ENCODE results near the gene AOPEP. TPM values are rescaled to one million over a fixed set of nuclear protein-coding genes. Genes with fewer than 3 reads are reported as not detected.
"Not testable (repeated sequence)": the region's sequence is repeated elsewhere in the genome, so short reads cannot be mapped to it uniquely, and the experiment has no call there.

The AOPEP gene
- polyA plus RNA-seq, 4 donors = 23.5 to 54.6 (median 50.4) TPM

DNA sequence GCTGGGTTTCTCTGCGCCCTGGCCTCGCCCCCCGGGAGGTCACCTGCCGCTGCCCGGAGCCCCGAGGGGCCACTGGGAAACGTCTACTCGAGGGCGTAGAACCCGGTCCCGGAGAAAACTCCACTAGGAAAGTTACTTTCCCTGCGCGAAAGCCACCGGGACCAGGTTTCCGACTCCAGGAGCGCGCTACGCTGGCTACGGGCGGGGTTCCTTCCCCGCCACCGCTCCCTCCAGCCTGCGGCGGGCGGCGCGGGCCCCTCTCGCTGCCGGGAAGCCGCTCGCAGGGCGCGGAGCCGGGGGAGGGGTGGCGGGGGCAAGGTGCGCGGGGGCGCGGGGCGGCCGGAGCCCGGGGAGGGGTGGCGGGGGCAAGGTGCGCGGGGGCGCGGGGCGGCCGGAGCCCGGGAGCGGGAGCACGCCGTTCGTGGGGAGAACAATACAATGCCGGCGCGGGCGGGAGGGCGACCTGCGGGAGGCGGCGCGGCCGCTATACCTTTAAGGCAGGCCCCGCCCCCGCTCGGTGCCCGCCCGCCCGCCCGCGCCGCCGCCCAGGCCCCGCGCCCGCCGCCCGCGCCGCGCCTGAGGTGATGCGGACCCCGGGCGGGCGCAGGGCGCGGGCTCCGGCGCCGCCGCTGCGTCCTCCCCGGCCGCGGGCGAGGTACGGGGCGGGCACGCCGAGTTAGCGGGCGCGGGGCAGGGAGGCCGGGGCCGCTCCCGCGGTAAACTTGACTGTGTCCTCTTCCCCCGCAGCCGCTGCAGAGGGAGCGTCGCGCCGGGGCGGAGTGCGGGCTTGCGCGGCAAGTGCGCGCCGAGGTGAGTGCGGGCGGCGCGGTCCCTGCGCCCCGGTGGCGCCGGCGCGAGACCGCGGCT, 278.1 kb downstream of the AOPEP start:
- DNase-seq (ENCODE audit: low read depth in 4 of 4, low spot score in 3 of 4) = no peak

DNA sequence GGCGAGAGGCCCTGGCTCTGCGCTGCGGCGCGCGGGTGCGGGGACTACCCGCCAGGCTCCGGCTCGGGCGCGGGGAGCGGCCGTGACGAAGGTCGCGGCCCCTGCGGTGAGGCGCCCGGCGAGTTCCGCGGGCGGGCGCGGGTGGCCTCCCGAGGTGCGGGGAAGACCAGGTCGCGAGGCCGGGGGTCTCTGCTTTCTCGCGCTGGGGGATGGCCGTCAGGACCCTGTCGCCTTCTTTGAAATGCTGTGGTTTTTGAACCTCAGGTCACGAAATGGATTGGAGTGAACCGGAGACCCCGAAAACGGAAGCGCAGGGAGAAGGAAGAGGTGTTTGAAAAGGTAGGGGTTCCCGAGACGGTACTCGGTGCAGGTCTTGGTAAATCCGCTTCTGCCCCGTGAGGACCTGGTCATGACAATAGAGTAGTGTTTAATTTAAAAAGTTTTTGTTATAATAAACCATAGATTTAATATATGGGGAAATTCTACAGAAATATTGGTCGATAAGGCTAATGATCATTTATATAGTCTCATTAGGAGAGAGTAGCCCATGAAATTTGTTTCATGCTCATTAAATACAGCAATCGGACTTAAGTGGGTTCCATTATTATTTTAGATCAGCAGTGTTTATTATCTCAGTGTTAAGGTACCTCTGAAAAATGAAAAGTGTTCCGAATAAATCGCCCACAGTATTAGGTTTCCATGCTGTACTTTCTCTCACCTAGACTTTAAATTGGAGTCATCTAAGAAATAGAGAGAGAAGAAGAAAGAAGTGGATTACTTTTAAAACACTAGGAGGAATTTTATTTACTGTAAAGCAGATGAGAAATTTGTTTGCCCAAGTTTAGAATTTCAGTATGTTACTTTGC, 279.0 kb downstream of the AOPEP start:
- DNase-seq (ENCODE audit: low read depth in 4 of 4, low spot score in 3 of 4) = no peak

GRCh38 chr9:95007226-95007869, 280.8 kb downstream of the AOPEP start:
- DNase-seq (ENCODE audit: low read depth in 4 of 4, low spot score in 3 of 4) = no peak

DNA sequence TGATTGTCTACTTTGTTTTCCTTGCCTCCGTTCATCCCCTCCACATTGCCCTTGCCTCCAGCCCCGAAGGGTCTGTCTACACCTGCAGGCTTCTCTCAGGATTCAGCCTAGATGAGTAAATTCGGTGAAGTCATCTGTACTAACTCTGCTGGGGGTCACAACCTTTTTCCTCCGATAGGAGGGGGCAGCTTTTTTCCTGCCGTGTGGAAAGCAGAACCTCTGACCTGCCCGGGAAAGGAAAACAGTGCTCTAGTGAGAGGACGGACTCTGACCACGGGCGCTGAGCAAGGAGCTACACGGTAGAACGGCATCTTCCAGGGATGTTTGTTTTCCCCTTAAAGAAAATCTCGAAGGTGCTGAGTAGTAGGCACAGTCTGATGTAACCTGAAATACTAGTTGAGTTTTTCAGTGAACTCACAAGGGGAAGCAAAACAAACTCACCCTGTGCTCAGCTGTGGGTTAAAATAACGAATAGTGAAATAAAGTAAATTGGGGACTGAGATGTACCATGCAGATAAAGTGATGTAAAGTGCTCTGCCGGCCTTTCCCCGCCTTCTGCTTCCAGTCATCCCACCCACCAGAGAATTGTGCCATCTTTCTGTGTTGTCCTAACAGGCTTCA, 281.8 kb downstream of the AOPEP start:
- DNase-seq (ENCODE audit: low read depth in 4 of 4, low spot score in 3 of 4) = no peak

DNA sequence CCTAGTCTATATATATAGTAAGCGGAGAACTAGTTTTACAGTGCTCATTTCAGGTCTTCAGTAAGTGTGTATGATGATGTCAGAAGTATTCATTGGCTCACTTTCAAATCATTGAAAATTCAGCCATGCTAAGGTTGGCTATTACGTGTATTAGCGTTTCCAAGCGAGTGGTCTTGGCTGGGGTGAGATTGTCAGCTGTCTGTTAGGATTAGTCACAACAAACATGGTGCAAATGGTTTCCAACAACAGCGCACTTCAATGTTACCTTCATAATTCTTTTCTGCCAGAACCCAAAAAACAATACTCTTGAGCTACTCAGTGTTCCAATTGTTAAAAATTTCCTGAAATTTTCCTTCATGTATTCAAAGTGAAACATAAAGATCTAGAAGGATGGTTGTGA, 283.0 kb downstream of the AOPEP start:
- DNase-seq (ENCODE audit: low read depth in 4 of 4, low spot score in 3 of 4) = no peak

DNA sequence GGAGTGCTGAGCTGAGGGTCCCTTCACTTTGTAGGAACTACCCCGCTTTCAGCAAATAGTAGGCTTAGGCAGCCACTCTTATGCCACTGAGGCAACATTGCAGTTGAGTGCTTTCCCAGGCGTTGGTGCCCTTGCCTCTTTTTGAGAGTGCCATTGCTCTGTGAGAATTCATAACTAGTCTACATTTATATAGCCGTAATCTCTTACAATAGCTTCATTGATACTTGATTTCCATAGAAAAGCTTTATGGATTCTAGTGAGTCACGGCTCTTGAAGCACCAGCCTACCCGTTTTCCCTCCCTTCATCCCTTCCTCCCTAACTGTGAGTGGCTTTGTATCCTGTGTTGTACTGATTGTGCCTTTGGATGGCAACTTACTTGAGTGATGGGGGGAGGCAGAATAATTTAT, 283.9 kb downstream of the AOPEP start:
- no peak for DNase-seq (ENCODE audit: low read depth in 4 of 4, low spot score in 3 of 4)

DNA sequence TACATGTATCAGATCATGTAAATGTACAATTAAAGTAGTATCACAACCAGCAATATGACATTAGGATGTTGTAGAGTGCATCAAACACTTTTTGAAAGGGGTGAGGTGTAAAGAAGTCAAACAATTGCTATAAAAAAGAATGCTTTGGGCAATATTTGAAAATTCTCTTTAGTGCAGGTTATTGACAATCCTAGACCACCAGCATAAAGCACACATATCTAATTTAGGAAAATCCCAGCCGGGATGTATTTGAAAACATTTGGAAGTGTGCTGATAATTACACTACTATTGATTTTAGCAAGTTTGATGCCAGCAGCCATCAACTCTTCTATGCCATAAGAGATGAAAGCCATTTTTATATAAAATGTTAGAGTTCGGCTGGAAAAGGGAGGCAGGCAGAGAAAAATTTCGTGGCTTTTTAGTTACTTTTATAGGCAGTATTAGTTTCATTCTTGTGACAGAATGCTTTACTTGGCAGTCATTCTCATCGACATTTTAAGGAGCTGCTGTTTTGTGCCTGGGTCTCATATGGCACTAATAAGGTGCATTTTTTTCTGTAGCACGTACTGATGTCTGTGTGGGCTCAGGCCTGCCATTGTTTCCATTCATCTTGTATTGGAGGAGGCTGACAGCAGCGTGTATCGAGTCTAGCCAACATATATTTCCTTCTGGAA, 285.7 kb downstream of the AOPEP start:
- no peak for DNase-seq (ENCODE audit: low read depth in 4 of 4, low spot score in 3 of 4)

DNA sequence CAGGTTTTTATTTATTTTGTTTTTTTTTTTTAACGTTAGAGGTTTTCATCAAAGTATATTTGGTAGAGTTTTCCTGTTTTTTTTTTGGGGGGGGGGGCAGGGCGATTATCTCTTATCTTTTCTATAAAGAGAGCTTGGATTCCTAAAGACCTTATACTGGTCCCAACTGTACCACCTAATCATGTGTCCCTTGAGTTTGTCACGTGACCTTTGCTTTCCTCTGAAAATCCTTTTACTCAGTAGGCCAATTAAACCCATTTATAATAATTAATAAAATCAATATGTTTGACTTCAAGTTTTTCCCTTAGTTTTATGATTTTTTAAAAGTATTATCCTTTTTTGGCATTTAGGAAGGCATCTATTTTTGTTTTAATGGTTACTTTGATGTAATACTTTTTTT, 286.4 kb downstream of the AOPEP start:
- no peak for DNase-seq (ENCODE audit: low read depth in 4 of 4, low spot score in 3 of 4)

DNA sequence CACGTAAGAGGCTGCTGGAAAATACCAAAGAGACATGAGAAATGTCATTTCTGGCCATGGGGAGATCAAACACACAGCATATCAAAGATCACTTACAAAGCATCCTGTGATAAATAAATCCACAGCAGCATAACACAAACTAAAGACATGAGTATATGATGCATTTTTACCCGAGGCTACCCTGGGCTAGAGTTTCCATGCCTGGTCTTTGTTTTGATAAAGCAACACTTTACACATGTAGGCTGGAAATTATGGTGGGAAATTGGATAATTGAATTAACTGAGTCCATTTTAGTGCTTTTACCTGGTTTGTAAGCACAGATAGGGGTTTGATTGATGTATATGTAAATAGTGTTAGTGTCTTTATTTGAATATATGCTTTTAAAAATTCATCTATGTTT, 288.4 kb downstream of the AOPEP start:
- no peak for DNase-seq (ENCODE audit: low read depth in 4 of 4, low spot score in 3 of 4)

DNA sequence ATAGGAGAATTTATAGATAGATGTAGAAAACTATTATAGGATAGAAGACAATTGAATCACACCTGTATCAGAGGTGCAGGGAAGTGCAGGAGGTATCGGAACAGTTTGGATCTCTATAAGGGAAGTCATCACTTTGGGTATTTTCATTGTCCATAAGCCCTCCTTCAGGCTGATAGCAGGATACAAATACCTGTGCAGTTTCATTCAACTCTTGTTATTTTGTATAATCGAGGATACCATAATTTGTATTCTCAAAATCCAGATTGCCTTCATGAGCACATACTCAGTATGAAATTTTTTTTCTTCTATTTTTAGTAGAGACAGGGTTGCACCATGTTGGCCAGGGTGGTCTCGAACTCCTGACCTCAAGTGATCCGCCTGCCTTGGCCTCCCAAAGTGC, 289.1 kb downstream of the AOPEP start:
- no peak for DNase-seq (ENCODE audit: low read depth in 4 of 4, low spot score in 3 of 4)

- DNase-seq (ENCODE audit: low read depth in 4 of 4, low spot score in 3 of 4) = no peak
Observed at GRCh38 chr9:95017062-95017461, 290.6 kb downstream of the AOPEP start.

DNA sequence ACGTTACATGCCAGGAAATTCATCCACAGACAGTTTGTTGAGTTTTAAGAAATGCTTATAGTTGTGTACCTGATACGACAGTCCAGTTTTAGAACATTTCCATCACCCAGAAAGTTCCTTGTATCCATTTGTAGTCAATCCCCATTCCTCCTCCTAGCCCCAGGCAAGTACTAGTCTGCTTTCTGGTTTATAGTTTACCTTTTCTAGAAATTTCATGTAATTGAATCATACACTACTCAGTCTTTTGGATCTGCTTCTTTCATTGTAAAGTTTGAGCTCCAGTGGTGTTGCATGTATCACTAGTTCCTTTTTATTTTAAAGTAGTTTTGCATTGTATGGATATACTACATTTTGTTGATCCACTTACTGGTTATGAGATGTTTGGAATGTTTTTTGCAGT, 291.2 kb downstream of the AOPEP start:
- no peak for DNase-seq (ENCODE audit: low read depth in 4 of 4, low spot score in 3 of 4)

DNA sequence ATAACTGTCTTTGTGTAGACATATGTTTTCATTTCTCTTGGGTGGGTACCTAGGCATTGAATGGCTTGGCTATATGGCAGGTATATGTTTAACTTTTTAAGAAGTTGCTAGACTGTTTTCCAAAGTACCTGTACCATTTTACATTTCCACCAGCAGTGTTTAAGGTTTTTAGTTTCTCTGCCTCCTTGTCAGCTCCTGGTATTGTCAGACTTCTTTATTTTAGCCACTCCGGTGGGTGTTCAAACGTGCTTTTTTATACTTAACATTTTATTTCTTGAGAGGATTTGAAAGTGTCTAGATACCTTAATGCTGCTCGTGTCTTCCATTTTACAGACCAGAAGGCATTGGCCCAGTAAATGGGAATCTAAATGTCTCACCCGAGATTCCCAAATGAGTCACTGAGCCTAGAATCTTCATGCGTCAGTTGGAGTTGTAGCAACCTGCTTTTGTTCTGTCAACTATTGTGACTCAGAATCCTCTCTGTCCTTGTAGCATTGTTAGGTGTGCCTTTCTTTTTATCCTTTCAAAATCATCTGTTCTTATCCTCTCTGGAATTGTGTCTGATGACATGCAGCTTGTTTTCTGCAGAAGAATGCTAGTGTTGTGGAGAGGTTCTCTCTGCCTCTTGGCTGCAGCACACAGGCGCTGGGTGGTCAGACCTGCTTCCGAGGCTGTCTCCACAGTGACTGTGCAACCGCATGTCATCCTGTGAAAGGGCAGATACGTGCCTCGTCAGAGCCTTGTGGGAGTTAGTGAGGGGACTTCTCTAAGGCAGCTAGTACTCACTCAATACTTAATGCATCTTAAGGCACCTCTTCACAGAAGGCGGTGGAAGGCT, 291.8 kb downstream of the AOPEP start:
- DNase-seq (ENCODE audit: low read depth in 4 of 4, low spot score in 3 of 4) = no peak

GRCh38 chr9:95020644-95021043, 294.1 kb downstream of the AOPEP start:
- not testable (repeated sequence) for DNase-seq (ENCODE audit: low read depth in 4 of 4, low spot score in 3 of 4)

DNA sequence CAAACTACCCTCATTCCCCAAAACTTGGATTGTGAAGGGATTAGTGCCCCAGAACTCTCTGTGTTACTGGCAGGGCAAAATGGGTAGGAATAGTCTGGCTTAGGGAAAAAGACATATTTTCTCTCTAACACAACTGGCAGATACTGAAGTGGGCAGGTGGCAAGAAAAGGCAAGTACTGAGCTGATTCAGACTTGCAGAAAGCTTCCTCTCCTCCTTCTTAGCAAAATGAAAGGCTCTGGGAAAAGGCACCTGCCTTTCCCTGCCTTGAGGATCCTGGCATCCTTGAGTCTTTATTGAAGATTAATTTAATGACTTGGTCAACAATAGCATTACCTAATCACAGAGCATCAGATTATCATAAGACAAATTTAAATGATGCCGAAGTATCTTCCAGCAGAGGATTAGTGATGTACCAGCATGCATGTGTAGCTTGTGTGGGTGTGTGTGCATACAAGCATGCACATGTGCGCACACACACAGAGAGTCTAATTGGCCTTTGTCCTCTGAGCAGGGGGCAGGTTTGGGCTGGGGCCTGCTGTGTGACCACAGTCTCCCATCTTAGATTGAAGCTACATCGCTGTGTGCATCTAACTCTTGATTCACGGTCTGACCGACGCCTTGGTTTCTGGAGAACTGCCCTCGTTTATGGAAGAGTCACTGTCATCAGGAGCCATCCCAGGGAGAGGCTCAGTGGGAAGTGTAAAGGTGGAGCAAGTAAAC, 294.8 kb downstream of the AOPEP start:
- DNase-seq (ENCODE audit: low read depth in 4 of 4, low spot score in 3 of 4) = no peak

DNA sequence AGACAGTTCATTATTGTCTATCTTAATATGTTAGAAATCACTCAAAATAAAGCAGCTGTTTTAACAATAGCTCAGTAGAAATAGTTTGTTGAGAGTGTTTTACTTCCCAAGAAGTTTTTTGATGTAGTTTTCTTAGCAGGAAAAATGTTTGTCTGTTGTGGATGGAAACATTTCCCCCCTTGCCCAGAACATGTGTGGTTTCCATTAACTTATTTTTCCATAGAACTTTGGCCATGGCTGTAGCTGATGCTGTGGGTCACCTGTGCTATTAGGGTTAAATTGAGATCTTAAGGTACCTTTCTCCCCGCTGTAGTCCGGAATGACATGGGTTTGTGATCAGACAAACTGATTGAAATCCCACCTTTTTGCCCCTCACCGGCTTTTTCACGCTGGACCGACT, 296.2 kb downstream of the AOPEP start:
- no peak for DNase-seq (ENCODE audit: low read depth in 4 of 4, low spot score in 3 of 4)

DNA sequence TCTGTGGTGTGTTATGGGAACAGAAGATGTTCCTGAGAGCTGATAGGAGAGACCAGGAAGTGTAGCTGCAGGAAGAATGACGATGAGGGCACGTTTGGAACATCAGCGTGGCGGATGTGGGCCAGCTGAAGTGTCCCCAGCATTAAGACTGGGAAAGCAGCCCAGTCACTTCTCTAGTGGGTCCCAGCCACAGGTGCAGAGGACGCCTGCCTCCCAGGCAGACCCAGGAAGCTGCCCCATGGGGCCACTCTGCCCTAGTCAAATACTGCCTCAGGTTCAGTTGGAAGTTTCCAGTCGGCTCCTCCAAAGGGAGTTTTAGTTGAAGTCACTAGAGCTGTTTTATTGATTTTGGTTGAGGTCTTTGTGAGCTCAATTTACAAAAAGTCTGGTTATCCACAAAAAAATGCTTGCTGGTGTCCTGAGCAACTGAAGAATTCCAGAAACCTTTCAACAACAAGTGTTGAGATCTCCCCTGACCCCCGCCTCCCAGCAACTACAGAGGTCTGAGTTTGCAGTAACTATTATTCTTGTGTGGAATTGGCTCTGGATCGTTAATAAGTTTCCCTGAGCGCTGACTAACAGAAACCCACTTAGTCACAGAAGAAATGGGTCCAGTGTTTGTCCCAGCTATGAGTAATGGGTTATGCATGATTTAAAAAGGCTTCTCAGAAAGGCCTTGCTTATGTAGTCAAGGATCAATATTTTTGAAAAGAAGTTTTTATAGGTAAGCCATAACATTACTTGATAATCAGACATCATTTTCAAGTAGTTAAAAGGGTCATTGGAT, 296.9 kb downstream of the AOPEP start:
- no peak for DNase-seq (ENCODE audit: low read depth in 4 of 4, low spot score in 3 of 4)

DNA sequence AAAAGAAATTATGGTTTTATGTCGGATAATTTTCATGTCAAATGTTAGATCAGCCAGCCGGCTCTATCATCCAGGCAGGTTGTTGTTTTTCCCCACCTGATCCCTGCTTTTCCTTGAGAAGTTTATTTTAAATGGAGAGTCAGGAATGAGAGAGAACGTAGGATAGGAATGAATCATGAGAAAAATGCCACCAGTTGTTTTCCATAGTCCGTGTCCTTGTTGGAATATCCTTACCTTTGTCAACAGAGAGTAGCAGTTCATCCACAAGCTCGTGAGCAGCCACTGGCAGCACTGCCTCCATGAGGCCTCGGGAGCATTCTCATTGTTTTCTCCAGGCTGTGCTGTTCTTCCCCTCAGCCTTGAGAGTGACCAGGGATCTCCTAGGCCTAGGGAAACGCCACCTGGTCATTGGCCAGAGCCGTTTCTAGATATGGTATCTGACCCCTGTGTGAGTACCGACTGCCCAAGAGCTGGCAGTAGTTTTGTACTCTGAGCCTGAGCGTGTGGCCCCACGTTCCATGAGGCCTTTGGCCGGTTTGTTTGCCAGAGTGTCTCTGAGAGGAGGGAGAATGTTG, 297.7 kb downstream of the AOPEP start:
- no peak for DNase-seq (ENCODE audit: low read depth in 4 of 4, low spot score in 3 of 4)

All from left renal pelvis (tissue), 4 donors.